Epithelial cell of prostate (primary cell): Measurements from ENCODE around the gene ACAN.

ENCODE experiments used
- DNase-seq: peaks from one replicate; pipeline ENCODE4 v3.0.0-alpha.2; 2011; ENCODE audit warnings: low read depth, low spot score
- H3K27ac ChIP-seq: fragments of 450-650 bp; 2 replicates; pipeline ENCODE4 v1.5.1; 2017; ENCODE audit warnings: mild to moderate bottlenecking

The ACAN gene

GRCh38 chr15:88873786-88874185 lies 70.5 kb downstream of the ACAN start:
- H3K27ac ChIP-seq = no peak overlapping the region
- DNase-seq = no peak

GRCh38 chr15:88874275-88874674 lies 71.0 kb downstream of the ACAN start:
- no peak for DNase-seq
- H3K27ac ChIP-seq = no peak overlapping the region

GRCh38 chr15:88874684-88875083 lies 71.4 kb downstream of the ACAN start:
- DNase-seq = no peak
- no peak overlapping the region for H3K27ac ChIP-seq

- DNase-seq = no peak
- no peak overlapping the region for H3K27ac ChIP-seq
Observed at GRCh38 chr15:88876573-88876972, 73.3 kb downstream of the ACAN start.

GRCh38 chr15:88877415-88877814 lies 74.2 kb downstream of the ACAN start:
- H3K27ac ChIP-seq = no peak overlapping the region
- no peak for DNase-seq

GRCh38 chr15:88877906-88878305 lies 74.7 kb downstream of the ACAN start:
- DNase-seq = no peak
- no peak overlapping the region for H3K27ac ChIP-seq

- no peak for DNase-seq
- H3K27ac ChIP-seq = no peak overlapping the region
Observed at GRCh38 chr15:88878720-88879184, 75.5 kb downstream of the ACAN start.

GRCh38 chr15:88880944-88881740 lies 77.9 kb downstream of the ACAN start:
- no peak for DNase-seq
- no peak overlapping the region for H3K27ac ChIP-seq

GRCh38 chr15:88881775-88882174 lies 78.5 kb downstream of the ACAN start:
- no peak for DNase-seq
- no peak overlapping the region for H3K27ac ChIP-seq

- no peak for DNase-seq
- H3K27ac ChIP-seq = no peak overlapping the region
Observed at GRCh38 chr15:88882785-88883184, 79.5 kb downstream of the ACAN start.

GRCh38 chr15:88887068-88887580 lies 83.9 kb downstream of the ACAN start:
- no peak for DNase-seq
- H3K27ac ChIP-seq = no peak overlapping the region

GRCh38 chr15:88888719-88889118 lies 85.5 kb downstream of the ACAN start:
- no peak for DNase-seq
- H3K27ac ChIP-seq = no peak overlapping the region

- no peak for DNase-seq
- H3K27ac ChIP-seq = no peak overlapping the region
Observed at GRCh38 chr15:88890495-88890894, 87.3 kb downstream of the ACAN start.

- H3K27ac ChIP-seq = no peak overlapping the region
- DNase-seq = no peak
Observed at GRCh38 chr15:88891540-88892254, 88.5 kb downstream of the ACAN start.

- no peak overlapping the region for H3K27ac ChIP-seq
- DNase-seq = no peak
Observed at GRCh38 chr15:88894348-88894818, 91.1 kb downstream of the ACAN start.

GRCh38 chr15:88894819-88895767 lies 91.9 kb downstream of the ACAN start, which contains the start of gene HAPLN3:
TSS of gene HAPLN3 (minus strand) at chr15:88895544. CDS start at chr15:88887298, 8,246 bp downstream.
- H3K27ac ChIP-seq = no peak within 1 kb of the TSS
- no peak for DNase-seq

GRCh38 chr15:88896333-88897033 lies 93.2 kb downstream of the ACAN start:
- no peak overlapping the region for H3K27ac ChIP-seq
- no peak for DNase-seq

- DNase-seq = no peak
- H3K27ac ChIP-seq = no peak overlapping the region
Observed at GRCh38 chr15:88897142-88897455, 93.9 kb downstream of the ACAN start.

- no peak overlapping the region for H3K27ac ChIP-seq
- DNase-seq = peak; percentile 39
Observed at GRCh38 chr15:88897456-88898194, 94.4 kb downstream of the ACAN start.
